NK-92 (cell line): ENCODE data around the gene DCANP1.

Experiments
- DNase-seq: peaks from one replicate; lab custom pipeline; 2025; ENCODE audit not compliant: unreplicated experiment; lab: John Stamatoyannopoulos, UW

Gene DCANP1

DNA sequence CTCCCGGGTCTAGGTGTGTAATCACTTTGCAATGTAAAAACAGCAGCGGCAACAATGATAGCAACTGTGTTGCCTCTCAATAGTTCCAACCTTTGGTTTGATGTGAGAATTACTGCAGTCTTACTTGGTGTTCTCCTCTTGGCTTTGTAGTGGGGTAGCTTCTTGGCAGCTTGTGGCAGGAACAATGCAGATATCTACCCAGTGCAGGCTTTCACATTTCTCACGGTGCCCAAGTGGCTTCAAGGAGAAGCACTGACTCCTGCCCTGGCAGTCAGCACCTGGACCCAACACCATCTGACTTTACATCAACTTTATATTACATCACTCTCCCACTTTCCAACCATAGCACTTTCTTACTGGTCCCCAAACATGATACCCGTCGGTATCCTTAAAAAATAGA is 33.4 kb upstream of the DCANP1 start:
- no peak for DNase-seq

DNA sequence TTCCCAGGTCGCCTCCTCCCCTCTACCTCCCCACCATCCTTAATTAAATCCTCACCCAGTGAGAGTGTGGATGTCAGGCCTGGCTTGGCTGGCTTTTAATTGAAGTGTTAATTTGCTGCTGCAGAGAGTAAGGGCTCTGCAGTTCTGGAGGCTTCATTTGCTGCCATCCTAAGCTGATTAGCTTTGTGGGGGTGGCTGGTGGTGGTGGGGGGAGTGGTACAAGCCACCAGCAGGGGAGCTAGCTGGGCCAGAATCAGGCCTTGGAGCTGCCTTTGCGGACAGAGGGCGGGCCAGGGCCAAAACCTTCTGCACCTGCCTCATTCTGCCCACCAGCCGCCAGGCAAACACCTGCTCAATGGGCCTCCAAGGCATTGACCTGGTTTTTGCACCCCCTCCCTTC is 31.8 kb upstream of the DCANP1 start:
- DNase-seq, result no peak

DNA sequence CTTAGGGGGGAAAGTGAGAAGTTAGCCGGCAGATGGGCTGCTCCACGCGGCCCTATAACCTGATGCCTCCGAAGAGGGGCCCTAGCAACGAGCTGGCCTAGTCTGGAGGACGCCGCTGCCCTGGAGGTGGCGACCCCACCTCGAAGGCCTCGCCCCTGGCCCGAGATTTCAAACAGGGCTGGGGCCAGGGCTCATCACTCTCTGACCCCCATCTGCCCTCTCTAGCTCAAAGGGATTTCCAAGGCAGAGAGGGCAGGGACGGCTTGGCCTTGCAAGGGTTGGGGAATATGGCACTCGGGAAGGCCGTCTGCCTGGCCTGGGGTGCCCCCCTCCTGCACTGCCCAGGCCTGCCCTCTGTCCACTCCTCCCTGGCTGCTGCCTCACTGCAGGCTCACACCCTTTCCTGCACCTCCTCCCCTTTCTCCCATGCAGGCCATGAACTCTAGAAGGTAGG is 30.5 kb upstream of the DCANP1 start:
- DNase-seq, result no peak

DNA sequence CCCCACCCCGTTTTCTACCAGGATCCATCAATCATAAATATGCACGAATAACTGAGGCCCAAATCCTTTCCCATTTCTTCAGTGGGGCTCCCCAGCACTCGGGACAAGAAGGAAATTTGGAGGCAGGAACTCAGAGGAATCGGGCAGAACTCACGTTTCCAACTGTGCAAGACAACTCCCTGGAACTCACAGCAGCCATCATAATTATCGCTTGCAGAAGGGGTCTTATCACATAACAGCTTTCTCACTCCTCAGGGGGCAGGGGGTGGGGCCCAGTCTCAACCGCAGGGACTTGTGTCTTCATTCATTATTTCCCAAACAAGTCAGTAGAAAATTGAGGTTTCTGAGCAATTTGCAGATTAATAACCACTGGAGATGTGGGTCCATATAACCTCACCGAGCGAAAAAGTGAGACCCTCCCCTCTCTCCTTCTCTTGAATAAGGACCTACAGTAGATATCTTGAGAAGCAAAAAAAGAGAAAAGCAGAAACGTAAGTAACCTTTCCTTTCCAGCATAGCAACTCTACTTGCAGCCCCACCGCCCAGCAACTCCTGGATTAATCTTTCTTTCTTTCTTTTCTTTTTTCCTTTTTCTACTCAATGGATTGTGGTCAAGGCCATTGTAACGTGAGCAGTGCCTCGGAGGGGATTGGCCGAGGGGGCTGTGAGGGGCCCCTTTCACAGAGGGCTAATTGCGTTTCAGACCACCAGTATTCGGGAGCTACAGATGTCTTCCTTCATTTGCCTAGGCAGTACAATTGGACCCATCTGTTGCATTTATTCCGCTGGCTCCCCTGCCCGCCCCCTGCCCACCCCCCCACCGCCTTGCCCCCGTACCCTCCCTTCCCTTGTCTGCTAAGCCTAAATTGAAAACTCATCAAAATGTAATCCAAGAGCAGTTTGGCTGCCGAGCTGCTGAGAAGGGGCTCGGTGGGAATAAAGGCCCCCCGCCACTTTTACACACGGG is 29.8 kb upstream of the DCANP1 start:
- no peak for DNase-seq

GRCh38 chr5:135473956-135474670 is 27.0 kb upstream of the DCANP1 start:
- no peak for DNase-seq

GRCh38 chr5:135472141-135472540 is 25.0 kb upstream of the DCANP1 start:
- DNase-seq, result no peak

GRCh38 chr5:135471726-135472125 is 24.6 kb upstream of the DCANP1 start:
- no peak for DNase-seq

DNA sequence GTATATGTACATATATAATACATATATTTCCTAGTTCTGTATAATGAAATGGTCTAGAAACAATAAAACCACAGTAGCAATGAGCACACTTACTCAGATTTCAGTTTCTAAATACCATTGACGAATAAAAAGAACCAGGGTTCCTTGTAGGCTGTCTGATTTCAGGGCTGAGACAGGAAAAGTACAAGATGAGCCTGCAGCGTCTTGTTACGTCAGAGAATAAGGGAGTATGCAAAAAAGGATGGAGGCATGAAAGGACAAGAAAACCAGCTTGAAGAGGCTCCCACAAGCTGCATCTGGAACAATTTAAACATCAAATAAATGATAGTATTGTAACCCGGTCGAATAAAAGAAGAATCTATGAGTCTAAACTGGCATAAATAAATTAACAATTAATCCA is 22.8 kb upstream of the DCANP1 start:
- no peak for DNase-seq

- no peak for DNase-seq
These were observed 21.4 kb upstream of the DCANP1 start for GRCh38 chr5:135468541-135468940.

GRCh38 chr5:135467871-135468485 is 20.8 kb upstream of the DCANP1 start:
- no peak for DNase-seq

GRCh38 chr5:135467051-135467625 is 20.0 kb upstream of the DCANP1 start:
- no peak for DNase-seq

DNA sequence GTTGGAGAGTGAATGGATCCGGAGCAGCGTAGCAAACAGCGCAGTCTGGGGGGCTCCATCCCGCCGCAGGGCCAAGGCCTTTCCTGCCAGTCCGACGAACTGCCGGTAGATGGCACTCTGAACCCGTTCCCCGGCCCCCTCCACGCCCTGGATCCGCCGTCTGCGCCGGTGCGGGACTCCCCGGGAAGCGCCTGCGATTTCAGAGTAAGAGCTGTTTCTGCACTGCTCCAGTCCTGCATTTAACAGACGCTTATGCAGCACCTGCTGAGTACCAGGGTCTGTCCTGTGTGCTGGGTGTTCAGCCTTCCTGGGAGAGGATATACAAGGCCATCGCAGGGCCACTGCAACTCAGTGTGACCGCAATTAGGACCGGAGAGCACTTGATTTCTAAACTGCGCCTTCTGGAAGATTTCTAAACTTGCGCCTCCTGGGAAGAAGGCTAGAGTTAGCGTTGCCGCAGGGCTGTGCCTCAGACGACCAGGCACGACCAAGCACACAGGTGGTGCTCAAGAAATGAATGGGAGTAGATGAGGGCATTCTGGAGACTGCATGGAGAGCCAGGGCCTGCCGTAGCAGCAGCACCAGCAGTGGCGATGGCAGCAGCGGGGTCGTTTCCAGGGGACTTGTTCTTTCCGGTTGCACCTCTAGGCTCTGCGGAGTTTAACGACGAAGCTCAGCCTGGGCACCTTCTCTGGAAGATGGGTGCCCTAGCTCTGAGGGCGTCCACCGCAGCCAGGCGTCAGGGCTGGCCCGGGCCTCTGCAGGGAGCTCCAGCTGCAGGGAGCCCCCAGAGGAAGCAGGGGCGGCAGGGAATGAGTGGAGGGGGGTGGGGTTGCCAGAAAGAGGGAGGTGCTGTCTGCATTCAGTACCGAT is 19.3 kb upstream of the DCANP1 start:
- no peak for DNase-seq

- no peak for DNase-seq
These were observed 18.4 kb upstream of the DCANP1 start for GRCh38 chr5:135465391-135466122.

DNA sequence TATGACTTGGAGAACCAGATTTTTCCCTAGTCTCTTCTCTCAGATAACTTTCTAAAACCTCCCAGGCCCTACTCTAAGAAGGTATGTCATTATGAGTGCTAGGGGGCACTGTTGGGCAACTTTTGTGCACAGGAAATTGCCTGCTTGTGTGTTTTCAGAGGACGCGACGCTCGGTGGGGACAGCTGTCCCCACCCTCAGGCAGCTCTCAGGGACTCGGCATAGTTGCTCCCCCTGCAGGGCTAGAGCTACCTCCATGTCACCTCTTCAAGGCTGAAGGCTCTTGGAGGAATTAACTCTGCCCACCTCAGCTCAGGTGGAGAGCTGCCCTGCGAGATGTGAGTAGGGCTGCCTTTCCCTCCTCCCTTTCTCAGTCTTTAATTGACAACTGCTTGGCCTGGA is 15.2 kb upstream of the DCANP1 start:
- DNase-seq, result no peak

DNA sequence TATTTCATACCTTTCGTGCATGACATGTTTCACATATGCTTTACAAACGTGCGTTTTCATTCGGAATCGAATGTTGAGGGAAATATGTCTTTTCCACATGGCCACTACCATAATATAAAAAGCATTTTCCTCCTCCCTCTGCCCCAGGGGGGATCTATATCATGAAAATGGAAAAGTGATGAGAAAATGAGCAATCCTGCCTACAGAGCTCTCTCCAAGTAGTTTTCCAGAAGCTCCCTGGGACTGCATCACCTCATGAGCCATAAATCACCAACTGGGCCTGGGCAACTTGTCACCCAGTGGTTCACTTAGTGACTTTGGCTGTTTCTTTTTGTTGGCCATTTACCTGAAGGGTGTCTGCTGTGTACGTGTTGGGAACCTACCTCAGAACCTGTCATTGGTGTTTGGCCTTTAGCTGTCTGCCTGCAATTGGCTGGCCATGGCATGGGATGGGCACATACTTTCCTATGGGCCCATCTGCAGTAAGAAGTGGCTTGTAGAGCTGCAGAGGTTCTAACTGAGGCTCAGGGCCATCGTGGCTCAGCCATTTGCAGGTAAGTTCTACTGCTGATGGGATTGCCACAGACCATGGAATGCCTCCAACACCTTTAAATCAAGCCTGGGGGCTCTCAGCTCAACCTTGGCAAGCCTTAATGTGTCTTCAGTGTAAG is 14.5 kb upstream of the DCANP1 start:
- no peak for DNase-seq

GRCh38 chr5:135460246-135461033 is 13.3 kb upstream of the DCANP1 start:
- no peak for DNase-seq

- no peak for DNase-seq
These were observed 11.8 kb upstream of the DCANP1 start for GRCh38 chr5:135458921-135459331.

DNA sequence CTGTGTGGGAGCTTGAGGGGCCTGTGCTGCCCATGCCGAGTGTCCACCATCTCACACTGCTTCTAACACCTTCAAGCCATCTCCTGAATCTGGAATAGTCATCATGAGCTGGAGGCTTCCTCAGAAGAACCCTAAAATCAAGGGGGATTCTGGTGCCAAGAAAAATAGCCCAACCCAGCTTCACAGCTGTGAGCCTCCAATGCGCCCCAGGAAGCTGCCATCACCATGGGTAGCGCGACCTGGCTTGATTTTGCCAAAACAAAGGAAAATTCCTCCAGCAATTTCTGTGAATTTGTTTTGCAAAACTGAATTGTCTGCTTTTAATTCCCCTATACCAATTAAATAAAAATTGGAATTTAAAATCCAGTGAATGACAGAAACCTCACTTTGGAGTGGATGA is 11.2 kb upstream of the DCANP1 start:
- DNase-seq, result no peak
